Stomach (tissue), 4 donors: ENCODE results near the gene PEX13.

ENCODE experiments used
- CTCF ChIP-seq, 7 experiments: fragments of 450-650 bp in 4 of 7; fragments of 200-600 bp in 3 of 7; sonication (generic) in 3 of 7; IDR thresholded peaks; one replicate each; pipeline ENCODE4 v1.5.1; 2016 to 2019; ENCODE audit warnings: antibody characterized with exemption in 7 of 7, control low read depth in 2 of 7, mild to moderate bottlenecking in 1 of 7
- EP300 ChIP-seq: sonication (generic); formaldehyde crosslinking; IDR thresholded peaks from one replicate; pipeline ENCODE4 v1.6.1; 2017; ENCODE audit warnings: antibody characterized with exemption
- POLR2A ChIP-seq, 4 donors: fragments of 450-650 bp; IDR thresholded peaks; one replicate each; pipeline ENCODE4 v1.6.1; 2016; ENCODE audit warnings: antibody characterized with exemption in 4 of 4, control low read depth in 2 of 4, mild to moderate bottlenecking in 1 of 4, moderate library complexity in 1 of 4
- POLR2AphosphoS5 ChIP-seq, 3 donors: sonication (generic); formaldehyde crosslinking; IDR thresholded peaks; one replicate each; pipeline ENCODE4 v1.6.1; 2016; ENCODE audit warnings: antibody characterized with exemption in 3 of 3

- TF ChIP-seq POLR2A (IDR thresholded peaks at IDR 0.05): no peak
- TF ChIP-seq CTCF (IDR thresholded peaks at IDR 0.05): no peak
- no peak for TF ChIP-seq EP300
- no peak for TF ChIP-seq POLR2AphosphoS5 (IDR thresholded peaks at IDR 0.05)
These were observed 83.3 kb downstream of the PEX13 start for GRCh38 chr2:61100801-61101200.
